Stomach smooth muscle (tissue), 2 donors: Measurements from ENCODE around the gene KRTAP22-2.

Experiments
- H3K27ac ChIP-seq: one replicate; pipeline ENCODE4 v1.7.0; 2013; ENCODE audit warnings: mild to moderate bottlenecking, low read length, inconsistent platforms
- H3K27me3 ChIP-seq, 2 donors: one replicate each; pipeline ENCODE4 v1.7.0; 2013; ENCODE audit warnings: low read length in 2 of 2; ENCODE audit not compliant: insufficient read depth in 2 of 2, control insufficient read depth in 1 of 2
- H3K36me3 ChIP-seq, 2 donors: one replicate each; pipeline ENCODE4 v1.7.0; 2013; ENCODE audit warnings: low read length in 2 of 2; ENCODE audit not compliant: control insufficient read depth in 2 of 2, insufficient read depth in 2 of 2
- H3K4me1 ChIP-seq: one replicate; pipeline ENCODE4 v1.7.0; 2013; ENCODE audit warnings: low read length; ENCODE audit not compliant: control insufficient read depth, insufficient read depth
- H3K4me3 ChIP-seq, 2 donors: one replicate each; pipeline ENCODE4 v1.7.0; 2013; ENCODE audit warnings: low read length in 2 of 2
- H3K9ac ChIP-seq, 2 donors: one replicate each; pipeline ENCODE4 v1.7.0; 2013; ENCODE audit warnings: low read length in 2 of 2, mild to moderate bottlenecking in 1 of 2
- H3K9me3 ChIP-seq, 2 donors: one replicate each; pipeline ENCODE4 v1.7.0; 2013; ENCODE audit warnings: low read length in 2 of 2; ENCODE audit not compliant: control insufficient read depth in 2 of 2
- donor health status: healthy.
- donor health status: Pancreatic carcinoma.

Gene KRTAP22-2

DNA sequence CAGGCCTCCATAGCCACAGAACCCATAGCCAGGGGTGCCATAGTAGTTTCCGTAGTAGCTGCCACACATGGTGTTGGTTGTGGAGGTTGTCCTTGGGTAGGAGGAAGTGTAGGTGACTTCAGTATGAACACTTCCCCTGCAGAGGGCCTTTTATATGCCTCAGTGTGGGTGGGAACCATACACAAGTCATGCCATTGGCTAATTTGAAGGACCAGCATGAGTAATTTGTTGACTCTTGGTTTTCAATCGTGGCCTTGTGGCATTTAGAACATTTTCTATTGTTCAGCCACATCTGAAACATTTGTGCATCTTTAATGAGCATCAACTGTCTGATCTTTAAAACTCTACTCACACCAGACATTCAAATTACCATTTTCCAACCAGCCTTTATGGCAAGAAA is 23.6 kb upstream of the KRTAP22-2 start, which contains the start of gene KRTAP6-1:
TSS of gene KRTAP6-1 (minus strand) at position 95 of the 400 bp plus-strand sequence. CDS start at position 69, 26 bp downstream.
- Histone ChIP-seq H3K27me3 (no peaks in the 10 kb centered on the region), H3K36me3 (no peaks in the 10 kb centered on the region), H3K9ac (no peak within 1 kb of the TSS), H3K27ac (no peak within 1 kb of the TSS), H3K9me3 (no peaks in the 10 kb centered on the region), H3K4me3 (no peak within 1 kb of the TSS), H3K4me1 (no peaks in the 10 kb centered on the region)

DNA sequence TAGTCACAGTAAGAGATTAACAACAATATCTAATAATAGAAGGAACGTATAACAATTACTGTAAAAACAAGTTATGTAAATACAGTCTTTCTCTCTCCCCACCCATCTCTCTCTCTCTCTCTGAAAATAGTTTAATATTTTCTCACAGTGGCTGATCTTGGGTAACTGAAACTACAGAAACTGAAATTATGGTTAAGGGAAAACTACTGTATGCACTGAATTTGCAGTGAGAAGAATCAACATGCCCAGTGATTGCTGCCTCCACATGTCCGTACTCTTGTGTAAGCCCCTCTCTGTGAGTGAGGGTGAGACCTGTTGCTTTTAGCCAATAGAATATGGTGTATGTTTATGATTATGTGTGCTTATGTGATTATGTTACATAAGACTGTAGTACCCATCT is 21.9 kb upstream of the KRTAP22-2 start:
- Histone ChIP-seq H3K36me3 (no peaks in the 10 kb centered on the region), H3K27me3 (no peaks in the 10 kb centered on the region), H3K27ac (no peak overlapping the region), H3K4me1 (no peaks in the 10 kb centered on the region), H3K9me3 (no peaks in the 10 kb centered on the region), H3K9ac (no peak overlapping the region), H3K4me3 (no peak overlapping the region)

DNA sequence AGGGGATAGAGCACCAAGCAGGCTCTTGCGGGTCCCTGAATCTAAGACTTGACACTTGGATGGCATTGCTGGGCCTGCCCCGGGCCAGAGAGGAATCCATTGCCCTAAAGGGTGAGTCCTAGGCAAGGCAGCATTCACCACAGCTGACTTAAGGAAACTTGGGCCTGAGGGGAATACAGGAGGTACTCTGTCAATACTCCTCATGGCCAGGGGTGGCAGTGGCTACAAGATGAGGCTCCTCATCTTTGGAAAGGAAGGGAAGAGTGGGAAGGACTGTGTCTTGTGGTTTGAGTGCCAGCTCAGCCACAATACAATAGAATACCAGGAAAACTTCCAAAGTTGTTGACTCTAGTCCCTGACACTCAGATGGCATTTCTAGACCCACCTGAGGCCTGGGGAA is 15.8 kb upstream of the KRTAP22-2 start:
- no peaks in the 10 kb centered on the region for H3K27me3 ChIP-seq
- H3K4me1 ChIP-seq = no peaks in the 10 kb centered on the region
- no peaks in the 10 kb centered on the region for H3K9me3 ChIP-seq
- no peak overlapping the region for H3K9ac ChIP-seq
- no peaks in the 10 kb centered on the region for H3K36me3 ChIP-seq
- H3K27ac ChIP-seq = no peak overlapping the region
- no peak overlapping the region for H3K4me3 ChIP-seq

DNA sequence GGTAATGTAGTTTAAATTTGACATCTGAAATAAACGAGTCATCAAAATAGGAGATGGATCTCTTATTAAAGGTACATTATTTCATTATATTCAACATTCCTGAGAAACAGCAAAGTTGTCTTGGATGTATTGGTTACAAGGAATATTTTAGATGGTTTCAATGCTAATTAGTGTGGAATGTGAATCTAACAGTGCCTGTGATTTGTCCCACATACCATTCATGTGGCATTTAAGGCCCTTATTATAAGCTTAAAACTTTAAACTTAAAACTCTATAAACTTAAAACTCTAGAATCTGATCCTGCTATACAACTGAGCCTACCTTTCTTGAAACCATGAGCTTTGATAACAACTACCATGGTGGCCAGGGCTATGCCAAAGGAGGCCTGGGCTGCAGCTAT is 10.6 kb upstream of the KRTAP22-2 start, which contains the start of gene KRTAP22-1:
TSS of gene KRTAP22-1 (plus strand) at position 301 of the 400 bp plus-strand sequence.
- H3K27me3 ChIP-seq = no peaks in the 10 kb centered on the region
- H3K4me1 ChIP-seq = no peaks in the 10 kb centered on the region
- no peaks in the 10 kb centered on the region for H3K36me3 ChIP-seq
- H3K4me3 ChIP-seq = no peak within 1 kb of the TSS
- no peaks in the 10 kb centered on the region for H3K9me3 ChIP-seq
- H3K9ac ChIP-seq = no peak within 1 kb of the TSS
- H3K27ac ChIP-seq = no peak within 1 kb of the TSS

DNA sequence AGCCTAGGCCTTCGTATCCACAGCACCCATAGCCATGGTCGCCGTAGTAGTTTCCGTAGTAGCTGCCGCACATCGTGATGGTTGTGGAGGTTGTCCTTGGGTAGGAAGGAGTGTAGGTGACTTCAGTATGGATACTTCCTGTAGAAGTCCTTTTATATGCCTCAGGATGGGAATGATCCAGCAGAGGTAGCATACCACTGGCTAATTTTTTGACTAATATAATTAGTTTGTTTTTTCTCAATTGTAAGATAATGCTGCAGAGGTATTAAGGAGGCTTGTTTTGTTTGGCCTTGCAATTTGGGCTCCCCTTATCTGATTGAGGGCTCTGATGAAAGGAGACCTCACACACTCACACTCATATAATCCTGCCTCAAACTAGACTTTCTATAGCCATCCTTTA is 8.6 kb upstream of the KRTAP22-2 start, which contains the start of gene KRTAP6-2:
TSS of gene KRTAP6-2 (minus strand) at position 101 of the 400 bp plus-strand sequence. CDS start at position 73, 28 bp downstream.
- Histone ChIP-seq H3K9ac (no peak within 1 kb of the TSS), H3K4me1 (no peaks in the 10 kb centered on the region), H3K27ac (no peak within 1 kb of the TSS), H3K27me3 (no peaks in the 10 kb centered on the region), H3K36me3 (no peaks in the 10 kb centered on the region), H3K4me3 (no peak within 1 kb of the TSS), H3K9me3 (no peaks in the 10 kb centered on the region)

DNA sequence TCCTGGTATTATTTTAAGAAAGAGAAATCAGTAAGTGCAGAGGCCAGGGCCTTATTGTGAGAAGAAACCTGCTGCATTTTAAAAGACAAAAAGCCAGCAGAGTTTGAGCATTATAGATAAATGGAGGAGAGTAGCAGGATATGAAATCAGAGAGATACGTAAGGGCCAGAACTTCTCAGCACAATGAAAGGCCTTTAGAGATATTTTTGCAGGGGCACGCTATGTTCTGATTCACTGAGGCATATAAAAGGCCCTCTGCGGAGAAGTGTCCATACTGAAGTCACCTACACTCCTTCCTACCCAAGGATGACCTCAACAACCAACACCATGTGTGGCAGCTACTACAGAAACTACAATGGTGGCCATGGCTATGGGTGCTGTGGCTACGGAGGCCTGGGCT is 1.9 kb upstream of the KRTAP22-2 start, which contains the start of gene KRTAP6-3:
TSS of gene KRTAP6-3 (plus strand) at position 301 of the 400 bp plus-strand sequence. CDS start at position 307, 6 bp downstream.
- H3K9me3 ChIP-seq = no peaks in the 10 kb centered on the region
- H3K4me1 ChIP-seq = no peaks in the 10 kb centered on the region
- H3K36me3 ChIP-seq = no peaks in the 10 kb centered on the region
- H3K4me3 ChIP-seq = no peak within 1 kb of the TSS
- no peaks in the 10 kb centered on the region for H3K27me3 ChIP-seq
- no peak within 1 kb of the TSS for H3K9ac ChIP-seq
- no peak within 1 kb of the TSS for H3K27ac ChIP-seq

DNA sequence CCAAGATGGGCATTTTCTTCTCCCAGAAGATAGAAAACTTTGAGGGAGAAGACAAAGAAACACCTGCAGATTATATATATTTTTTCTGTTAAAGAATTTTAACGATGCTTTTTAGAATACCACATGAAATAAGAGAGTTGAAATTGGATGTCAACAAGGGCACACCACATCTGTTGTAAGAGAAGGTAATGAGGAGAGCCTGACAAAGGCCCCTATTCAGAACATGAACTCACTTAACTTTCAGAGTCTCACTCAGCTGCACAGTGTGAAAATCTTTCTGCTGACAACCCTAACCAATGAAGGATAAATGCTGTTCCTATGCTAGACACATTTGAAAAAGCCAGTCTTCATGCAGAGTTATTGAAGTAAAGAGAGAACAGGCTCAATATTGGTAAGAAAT is 7.3 kb downstream of the KRTAP22-2 start:
- H3K27me3 ChIP-seq = no peaks in the 10 kb centered on the region
- no peaks in the 10 kb centered on the region for H3K9me3 ChIP-seq
- H3K36me3 ChIP-seq = no peaks in the 10 kb centered on the region
- H3K4me3 ChIP-seq = no peak overlapping the region
- H3K4me1 ChIP-seq = no peaks in the 10 kb centered on the region
- no peak overlapping the region for H3K27ac ChIP-seq
- H3K9ac ChIP-seq = no peak overlapping the region

DNA sequence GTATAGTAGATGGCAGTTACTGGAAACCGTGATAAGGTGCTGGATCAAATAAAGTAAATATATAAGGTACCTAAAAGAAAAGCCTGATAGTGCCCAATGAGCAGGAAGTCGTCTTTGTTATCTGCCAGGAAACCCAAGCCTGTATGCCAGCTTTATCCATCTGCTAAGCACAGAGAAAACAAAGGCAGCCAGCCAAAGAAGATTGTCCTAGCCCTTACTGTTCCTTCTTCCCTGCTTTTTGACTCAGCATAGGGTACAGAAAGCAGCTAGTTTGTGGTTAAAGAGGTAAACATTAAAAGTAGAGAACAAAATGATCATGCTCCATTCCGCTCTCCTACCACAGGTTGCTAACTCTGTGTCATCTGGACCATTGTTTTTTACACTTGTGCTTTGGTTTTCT is 10.1 kb downstream of the KRTAP22-2 start:
- no peaks in the 10 kb centered on the region for H3K4me1 ChIP-seq
- no peak overlapping the region for H3K4me3 ChIP-seq
- H3K27me3 ChIP-seq = no peaks in the 10 kb centered on the region
- H3K36me3 ChIP-seq = no peaks in the 10 kb centered on the region
- no peak overlapping the region for H3K9ac ChIP-seq
- H3K9me3 ChIP-seq = no peaks in the 10 kb centered on the region
- no peak overlapping the region for H3K27ac ChIP-seq

DNA sequence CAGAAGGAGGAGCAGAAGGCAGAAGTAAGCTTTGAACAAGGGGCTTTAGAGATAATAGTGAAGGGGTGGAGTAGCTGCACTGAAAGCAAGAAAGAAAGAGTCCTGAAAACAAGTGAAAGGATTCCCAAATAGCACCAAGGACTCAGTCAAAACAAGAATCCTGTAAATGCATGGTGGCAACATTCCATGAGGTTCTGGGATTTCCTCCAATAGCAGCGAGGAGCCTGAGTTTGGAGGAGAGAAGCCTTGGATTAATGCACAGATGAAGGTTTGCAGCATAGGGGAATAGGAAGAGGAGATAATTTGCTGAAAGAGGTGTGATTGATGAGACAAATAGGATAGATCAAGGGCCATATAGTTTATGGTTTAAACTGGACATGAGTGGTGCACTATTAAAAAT is 10.9 kb downstream of the KRTAP22-2 start:
- no peaks in the 10 kb centered on the region for H3K9me3 ChIP-seq

DNA sequence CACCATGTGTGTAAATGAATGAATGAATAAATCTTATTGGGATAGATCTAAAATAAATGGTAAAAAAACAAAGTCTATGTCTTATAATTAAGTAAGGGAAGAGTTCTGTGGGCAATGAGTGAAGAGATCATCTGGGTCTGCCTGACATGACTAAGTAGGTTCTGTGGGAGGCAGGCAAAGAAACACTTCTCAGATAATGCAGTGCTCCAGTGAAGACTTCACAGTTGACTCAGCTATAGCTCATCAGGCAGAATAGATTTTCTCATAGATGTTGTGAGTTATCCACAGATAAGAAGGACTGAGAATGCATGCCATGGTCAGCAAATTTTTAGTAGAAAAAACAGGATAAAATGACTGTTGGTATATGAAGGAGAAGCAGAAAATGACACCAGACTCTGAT is 12.4 kb downstream of the KRTAP22-2 start:
- Histone ChIP-seq H3K27ac (no peak overlapping the region), H3K4me1 (no peaks in the 10 kb centered on the region), H3K9me3 (no peaks in the 10 kb centered on the region), H3K9ac (no peak overlapping the region), H3K36me3 (no peaks in the 10 kb centered on the region), H3K4me3 (no peak overlapping the region), H3K27me3 (no peaks in the 10 kb centered on the region)

More for the DNA sequence above, 10.9 kb downstream of the KRTAP22-2 start:
- Histone ChIP-seq H3K4me1 (no peaks in the 10 kb centered on the region), H3K27me3 (no peaks in the 10 kb centered on the region), H3K4me3 (no peak overlapping the region), H3K9ac (no peak overlapping the region), H3K36me3 (no peaks in the 10 kb centered on the region), H3K27ac (no peak overlapping the region)

DNA sequence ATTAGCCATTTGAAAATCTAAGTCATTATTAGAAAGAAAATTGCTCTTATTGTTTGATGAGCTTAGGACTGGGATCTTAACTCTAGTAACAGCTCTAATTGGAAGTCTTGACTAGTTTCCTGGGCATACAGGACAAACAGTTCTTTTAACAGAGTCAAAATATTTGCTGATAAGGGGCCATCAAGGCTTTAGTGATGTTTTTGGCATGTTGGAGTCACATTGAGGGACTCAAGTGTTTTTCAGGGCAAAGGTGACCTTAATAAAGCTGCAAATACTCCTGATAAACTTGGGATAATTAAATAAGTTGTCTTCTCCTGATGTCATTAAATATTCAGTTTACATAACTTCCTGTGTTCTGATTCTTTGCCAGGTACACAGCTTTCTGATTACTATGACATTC is 22.6 kb downstream of the KRTAP22-2 start:
- Histone ChIP-seq H3K4me3 (no peak overlapping the region), H3K4me1 (no peaks in the 10 kb centered on the region), H3K9me3 (no peaks in the 10 kb centered on the region), H3K9ac (no peak overlapping the region), H3K27ac (no peak overlapping the region), H3K27me3 (no peaks in the 10 kb centered on the region), H3K36me3 (no peaks in the 10 kb centered on the region)
